Measurements from ENCODE around the gene HSPBP1. TPM values are rescaled to one million over a fixed set of nuclear protein-coding genes. Genes with fewer than 3 reads are reported as not detected.

Gene HSPBP1
- total RNA-seq, 1 donor from 2014 or later: 15.0 TPM

GRCh38 chr19:55231391-55232285, 48.3 kb downstream of the HSPBP1 start:
- Histone ChIP-seq H3K79me2 (ENCODE audit: low read depth) (no peaks in the 10 kb centered on the region), H4K20me1 (ENCODE audit: low read depth) (peaks cover 8% of the 10 kb centered on the region), H3K9ac (no peak overlapping the region), H3K4me1 (no peaks in the 10 kb centered on the region), H3K9me3 (ENCODE audit: low read depth) (no peaks in the 10 kb centered on the region), H3K36me3 (no peaks in the 10 kb centered on the region), H3K27me3 (no peaks in the 10 kb centered on the region), H3K27ac (no peak overlapping the region), H2AFZ (replicated peaks) (no peak overlapping the region), H3K4me2 (no peak overlapping the region), H3K4me3 (no peak overlapping the region), H3F3A (ENCODE audit: low read depth) (no peaks in the 10 kb centered on the region)
- TF ChIP-seq EZH2phosphoT487 (IDR thresholded peaks at IDR 0.05) (no peak), EZH2 (IDR thresholded peaks at IDR 0.05) (no peak), CTCF (IDR thresholded peaks at IDR 0.05) (no peak)
- Mint-ChIP-seq H3K36me3 (peaks cover 11% of the 10 kb centered on the region), H3K27me3 (ENCODE audit: insufficient read depth, low read depth) (peaks cover 3% of the 10 kb centered on the region), H3K4me3 (no peak overlapping the region), H3K27ac (no peak overlapping the region), H3K4me1 (no peaks in the 10 kb centered on the region), H3K9me3 (no peaks in the 10 kb centered on the region)
- DNase-seq (ENCODE audit: low spot score): no peak

- H3K79me2 ChIP-seq (ENCODE audit: low read depth): no peaks in the 10 kb centered on the region
- Mint-ChIP-seq H3K9me3 (no peaks in the 10 kb centered on the region), H3K27me3 (ENCODE audit: insufficient read depth, low read depth) (peaks cover 3% of the 10 kb centered on the region), H3K36me3 (peaks cover 8% of the 10 kb centered on the region), H3K27ac (no peak overlapping the region), H3K4me3 (no peak overlapping the region), H3K4me1 (no peaks in the 10 kb centered on the region)
- no peaks in the 10 kb centered on the region for H3F3A ChIP-seq (ENCODE audit: low read depth)
- no peaks in the 10 kb centered on the region for H3K4me1 ChIP-seq
- no peak overlapping the region for H2AFZ ChIP-seq (replicated peaks)
- no peaks in the 10 kb centered on the region for H3K27me3 ChIP-seq
- DNase-seq (ENCODE audit: low spot score): no peak
- no peak overlapping the region for H3K4me3 ChIP-seq
- TF ChIP-seq CTCF (IDR thresholded peaks at IDR 0.05) (no peak), EZH2 (IDR thresholded peaks at IDR 0.05) (no peak), EZH2phosphoT487 (IDR thresholded peaks at IDR 0.05) (no peak)
- H3K36me3 ChIP-seq: no peaks in the 10 kb centered on the region
- H3K9ac ChIP-seq: no peak overlapping the region
- H3K27ac ChIP-seq: no peak overlapping the region
- H3K9me3 ChIP-seq (ENCODE audit: low read depth): no peaks in the 10 kb centered on the region
- H4K20me1 ChIP-seq (ENCODE audit: low read depth): peaks cover 8% of the 10 kb centered on the region
- H3K4me2 ChIP-seq: no peak overlapping the region
These were observed 49.1 kb downstream of the HSPBP1 start for GRCh38 chr19:55230780-55231179.

GRCh38 chr19:55230329-55230728, 49.6 kb downstream of the HSPBP1 start:
- Mint-ChIP-seq H3K27me3 (ENCODE audit: insufficient read depth, low read depth) (peaks cover 3% of the 10 kb centered on the region), H3K4me3 (no peak overlapping the region)

More at GRCh38 chr19:55230329-55230728, 49.6 kb downstream of the HSPBP1 start:
- no peak overlapping the region for H3K4me3 ChIP-seq
- no peak for DNase-seq (ENCODE audit: low spot score)
- Mint-ChIP-seq H3K36me3 (peaks cover 8% of the 10 kb centered on the region), H3K27ac (no peak overlapping the region), H3K9me3 (no peaks in the 10 kb centered on the region), H3K4me1 (peaks cover 4% of the 10 kb centered on the region)
- H3K27ac ChIP-seq: no peak overlapping the region
- H3K27me3 ChIP-seq: no peaks in the 10 kb centered on the region
- TF ChIP-seq EZH2phosphoT487 (IDR thresholded peaks at IDR 0.05) (no peak), EZH2 (IDR thresholded peaks at IDR 0.05) (no peak), CTCF (IDR thresholded peaks at IDR 0.05) (no peak)
- H4K20me1 ChIP-seq (ENCODE audit: low read depth): peaks cover 9% of the 10 kb centered on the region
- H3K4me1 ChIP-seq: no peaks in the 10 kb centered on the region
- H3K9ac ChIP-seq: no peak overlapping the region
- no peaks in the 10 kb centered on the region for H3K79me2 ChIP-seq (ENCODE audit: low read depth)
- H3K4me2 ChIP-seq: no peak overlapping the region
- H3K36me3 ChIP-seq: no peaks in the 10 kb centered on the region
- no peaks in the 10 kb centered on the region for H3K9me3 ChIP-seq (ENCODE audit: low read depth)
- no peaks in the 10 kb centered on the region for H3F3A ChIP-seq (ENCODE audit: low read depth)
- no peak overlapping the region for H2AFZ ChIP-seq (replicated peaks)

All from neural progenitor cell (in vitro differentiated cells).